Measurements from ENCODE around the gene CTSZ.

Gene CTSZ

DNA sequence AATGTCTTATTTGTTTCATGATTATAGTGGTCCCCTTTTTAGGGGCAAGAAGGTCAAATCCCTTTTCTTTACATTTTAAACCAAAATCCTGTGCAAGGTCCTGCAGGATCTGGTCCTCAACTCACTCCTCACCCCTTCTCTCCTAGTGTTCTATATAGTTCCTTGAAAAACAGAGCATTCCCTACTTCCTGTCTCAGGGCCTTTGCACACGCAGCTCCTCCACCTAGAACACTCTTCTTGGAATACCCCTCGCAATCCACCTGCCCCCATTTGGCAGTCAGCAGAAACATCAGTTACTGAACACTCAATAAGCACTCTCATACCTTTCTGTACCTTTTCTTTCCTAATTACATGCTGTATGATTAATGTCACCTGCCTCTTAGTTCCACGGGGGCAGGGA lies 28.3 kb upstream of the CTSZ start:
- peaks cover 26 to 51% (median 37%) of the 10 kb centered on the region in 10 experiments for H3K4me1 ChIP-seq
- 0 out of 22 replicates have a peak overlapping the region, but pooled peaks of 1 of the 11 experiments have one; percentile 10 for H3K9ac ChIP-seq
- H3K27ac ChIP-seq, result no peak overlapping the region
- no peaks in the 10 kb centered on the region for H3K27me3 ChIP-seq
- no peak overlapping the region for H3K4me3 ChIP-seq
- no peak for TF ChIP-seq Cebpa-rat (IDR thresholded peaks at IDR 0.05)
- no peak overlapping the region for H3K4me2 ChIP-seq
- H4K20me1 ChIP-seq, result peaks cover 9 to 54% (median 37%) of the 10 kb centered on the region in 11 experiments; a peak in 19 of 22 replicates
- no peaks in the 10 kb centered on the region for H3K9me3 ChIP-seq (replicated peaks in 1 of 11)
- peaks cover 54 to 80% (median 66%) of the 10 kb centered on the region in 11 experiments for H3K36me3 ChIP-seq

GRCh38 chr20:59033616-59034165 lies 26.6 kb upstream of the CTSZ start:
- Histone ChIP-seq H3K4me3 (no peak overlapping the region), H3K27ac (no peak overlapping the region), H3K9me3 (replicated peaks in 1 of 11) (no peaks in the 10 kb centered on the region), H3K4me1 (peaks cover 33 to 51% (median 40%) of the 10 kb centered on the region in 10 experiments), H3K27me3 (no peaks in the 10 kb centered on the region), H3K36me3 (peaks cover 67 to 80% (median 70%) of the 10 kb centered on the region in 11 experiments), H4K20me1 (peaks cover 10 to 54% (median 35%) of the 10 kb centered on the region in 11 experiments; a peak in 19 of 22 replicates), H3K4me2 (peak overlapping the region in 2 of 11 experiments; percentile 17 to 99; a peak in 5 of 22 replicates), H3K9ac (peak overlapping the region in 1 of 11 experiments; percentile 84; a peak in 1 of 22 replicates)
- TF ChIP-seq Cebpa-rat (IDR thresholded peaks at IDR 0.05), result no peak

DNA sequence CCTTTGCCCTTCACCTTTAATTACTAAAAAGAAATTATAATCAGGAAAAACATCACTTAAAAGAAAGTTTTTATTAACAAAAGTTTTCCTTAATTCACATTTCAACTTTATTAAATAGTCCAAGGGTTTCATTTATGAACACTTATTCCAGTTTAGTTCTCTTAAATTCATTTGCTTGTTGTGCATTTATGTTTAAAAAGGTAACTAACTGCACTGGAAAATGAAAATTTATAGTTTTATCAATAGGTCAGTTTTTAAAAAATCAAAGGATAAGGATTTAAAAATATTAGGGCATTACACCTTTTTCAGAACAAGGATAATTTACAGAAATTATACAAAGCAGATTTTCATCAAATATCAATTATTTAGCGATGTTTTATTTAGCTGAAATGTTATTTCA lies 26.0 kb upstream of the CTSZ start:
- Histone ChIP-seq H3K4me2 (peak overlapping the region; percentile 83 to 99 (median 88)), H3K9ac (peak overlapping the region; percentile 81 to 96 (median 91)), H3K4me3 (peak overlapping the region; percentile 64 to 95 (median 77)), H3K4me1 (peaks cover 38 to 51% (median 44%) of the 10 kb centered on the region in 10 experiments), H3K27ac (peak overlapping the region; percentile 76 to 97 (median 95); a peak in 21 of 22 replicates), H4K20me1 (peaks cover 12 to 54% (median 36%) of the 10 kb centered on the region in 11 experiments; a peak in 20 of 22 replicates), H3K36me3 (peaks cover 66 to 80% (median 70%) of the 10 kb centered on the region in 11 experiments), H3K9me3 (replicated peaks in 1 of 11) (no peaks in the 10 kb centered on the region), H3K27me3 (no peaks in the 10 kb centered on the region)
- no peak for TF ChIP-seq Cebpa-rat (IDR thresholded peaks at IDR 0.05)

- Histone ChIP-seq H3K27ac (peak overlapping the region; percentile 76 to 97 (median 95)), H3K4me2 (peak overlapping the region; percentile 83 to 99 (median 88)), H3K4me1 (peaks cover 38 to 55% (median 46%) of the 10 kb centered on the region in 10 experiments), H3K27me3 (no peaks in the 10 kb centered on the region), H3K4me3 (peak overlapping the region; percentile 64 to 95 (median 77)), H4K20me1 (peaks cover 16 to 54% (median 36%) of the 10 kb centered on the region in 11 experiments; a peak in 20 of 22 replicates), H3K36me3 (peaks cover 66 to 80% (median 70%) of the 10 kb centered on the region in 11 experiments), H3K9ac (peak overlapping the region; percentile 81 to 96 (median 91)), H3K9me3 (replicated peaks in 1 of 11) (no peaks in the 10 kb centered on the region)
- no peak for TF ChIP-seq Cebpa-rat (IDR thresholded peaks at IDR 0.05)
Observed at GRCh38 chr20:59032713-59033059, 25.6 kb upstream of the CTSZ start.

- Histone ChIP-seq H3K4me2 (peak within 1 kb of the TSS; percentile 87 to 100 (median 97)), H3K36me3 (peaks cover 66 to 80% (median 70%) of the 10 kb centered on the region in 11 experiments), H3K9me3 (replicated peaks in 1 of 11) (no peaks in the 10 kb centered on the region), H4K20me1 (peaks cover 21 to 54% (median 37%) of the 10 kb centered on the region in 11 experiments; a peak in 20 of 22 replicates), H3K4me1 (peaks cover 38 to 60% (median 48%) of the 10 kb centered on the region in 10 experiments), H3K9ac (peak within 1 kb of the TSS; percentile 81 to 96 (median 91)), H3K27me3 (no peaks in the 10 kb centered on the region), H3K4me3 (peak within 1 kb of the TSS; percentile 64 to 95 (median 77)), H3K27ac (peak within 1 kb of the TSS; percentile 83 to 97 (median 95))
- no peak for TF ChIP-seq Cebpa-rat (IDR thresholded peaks at IDR 0.05)
Observed at GRCh38 chr20:59032023-59032712, 25.1 kb upstream of the CTSZ start, which contains the start of gene ATP5F1E. Gene ATP5F1E, minus strand, starts transcription at chr20:59032335. Its CDS starts 84 bp downstream, at chr20:59032251.

- peaks cover 27 to 55% (median 38%) of the 10 kb centered on the region in 11 experiments; a peak in 20 of 22 replicates for H4K20me1 ChIP-seq
- H3K9me3 ChIP-seq (replicated peaks in 1 of 11), result no peaks in the 10 kb centered on the region
- H3K9ac ChIP-seq, result peak overlapping the region; percentile 81 to 96 (median 91)
- peaks cover 38 to 66% (median 48%) of the 10 kb centered on the region in 10 experiments for H3K4me1 ChIP-seq
- H3K27ac ChIP-seq, result peak overlapping the region; percentile 83 to 97 (median 95)
- peaks cover 66 to 80% (median 70%) of the 10 kb centered on the region in 11 experiments for H3K36me3 ChIP-seq
- H3K4me2 ChIP-seq, result peak overlapping the region; percentile 79 to 100 (median 97)
- H3K4me3 ChIP-seq, result peak overlapping the region; percentile 64 to 95 (median 77)
- TF ChIP-seq Cebpa-rat (IDR thresholded peaks at IDR 0.05), result no peak
- H3K27me3 ChIP-seq, result no peaks in the 10 kb centered on the region
Observed at GRCh38 chr20:59031564-59032022, 24.5 kb upstream of the CTSZ start.

DNA sequence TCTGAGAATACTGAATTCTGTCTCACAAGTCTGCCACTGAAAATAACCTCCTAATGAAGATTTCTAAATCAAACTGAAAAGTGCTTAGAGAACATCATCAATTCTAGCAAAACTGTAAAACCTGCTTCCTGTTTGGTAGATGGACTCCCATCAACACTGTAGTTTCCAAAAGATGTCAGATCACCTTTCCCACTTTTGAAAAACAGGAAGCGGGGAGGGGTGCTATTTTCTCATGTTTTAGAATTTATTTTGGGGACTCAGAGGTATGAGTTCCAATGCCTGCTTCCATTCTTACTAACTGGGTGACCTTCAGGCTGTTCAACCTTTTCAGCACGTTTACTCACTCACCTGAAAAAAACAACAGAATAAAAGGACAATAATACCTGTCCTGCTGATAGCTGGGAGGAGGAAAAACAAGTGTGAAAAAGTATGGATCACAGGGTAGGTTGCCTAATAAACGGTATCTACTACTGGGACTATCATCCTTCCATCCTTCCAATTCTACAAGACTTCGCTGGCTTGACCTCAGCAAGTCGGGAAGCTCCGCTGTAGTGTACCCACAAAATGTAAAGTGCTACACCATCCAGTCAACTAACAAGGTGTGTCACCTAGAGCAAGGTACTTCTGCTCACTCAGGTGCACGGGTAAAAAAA lies 24.0 kb upstream of the CTSZ start:
- TF ChIP-seq Cebpa-rat (IDR thresholded peaks at IDR 0.05), result no peak
- H3K9ac ChIP-seq, result peak overlapping the region; percentile 81 to 96 (median 91)
- H3K4me2 ChIP-seq, result peak overlapping the region; percentile 79 to 100 (median 97)
- peak overlapping the region; percentile 64 to 95 (median 77) for H3K4me3 ChIP-seq
- no peaks in the 10 kb centered on the region for H3K9me3 ChIP-seq (replicated peaks in 1 of 11)
- peaks cover 38 to 66% (median 48%) of the 10 kb centered on the region in 10 experiments for H3K4me1 ChIP-seq
- H3K27me3 ChIP-seq, result no peaks in the 10 kb centered on the region
- peaks cover 66 to 80% (median 70%) of the 10 kb centered on the region in 11 experiments for H3K36me3 ChIP-seq
- peak overlapping the region; percentile 83 to 97 (median 95); a peak in 20 of 22 replicates for H3K27ac ChIP-seq
- H4K20me1 ChIP-seq, result peaks cover 30 to 58% (median 43%) of the 10 kb centered on the region in 11 experiments; a peak in 20 of 22 replicates

DNA sequence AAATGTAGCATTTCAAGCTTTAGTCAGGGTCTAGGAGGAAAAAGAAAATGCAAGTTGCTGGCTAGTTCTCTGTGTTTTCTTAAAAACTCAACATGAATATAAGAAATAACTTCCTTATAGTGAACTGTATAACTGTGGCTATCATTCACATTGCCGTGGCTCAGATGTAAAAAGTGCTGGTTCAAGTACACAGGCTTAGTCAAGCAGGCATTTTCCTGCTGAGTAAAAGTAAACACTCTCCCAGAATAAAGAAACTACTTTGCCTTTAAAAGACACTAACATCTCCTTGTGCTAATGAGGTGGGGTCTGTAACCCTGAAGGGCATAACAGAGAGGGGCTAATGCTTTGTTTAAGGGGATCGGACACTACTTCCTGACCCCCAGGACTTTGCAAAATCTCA lies 21.8 kb upstream of the CTSZ start:
- peaks cover 37 to 61% (median 47%) of the 10 kb centered on the region in 10 experiments for H3K4me1 ChIP-seq
- no peaks in the 10 kb centered on the region for H3K9me3 ChIP-seq (replicated peaks in 1 of 11)
- peak overlapping the region; percentile 7 to 100 (median 94) for H3K4me2 ChIP-seq
- H3K36me3 ChIP-seq, result peaks cover 66 to 80% (median 71%) of the 10 kb centered on the region in 11 experiments
- peak overlapping the region in 6 of 10 experiments; percentile 1 to 37 (median 28); a peak in 8 of 20 replicates for H3K4me3 ChIP-seq
- no peak for TF ChIP-seq Cebpa-rat (IDR thresholded peaks at IDR 0.05)
- H3K27ac ChIP-seq, result peak overlapping the region in 2 of 11 experiments; percentile 11 to 29; a peak in 4 of 22 replicates
- no peaks in the 10 kb centered on the region for H3K27me3 ChIP-seq
- peak overlapping the region in 10 of 11 experiments; percentile 1 to 75 (median 42); a peak in 17 of 22 replicates for H3K9ac ChIP-seq
- H4K20me1 ChIP-seq, result peaks cover 49 to 75% (median 65%) of the 10 kb centered on the region in 11 experiments; a peak in 21 of 22 replicates
